ENCODE measurements around the gene TFAP2C.
"Not testable (repeated sequence)": the region's sequence is repeated elsewhere in the genome, so short reads cannot be mapped to it uniquely, and the experiment has no call there.

TFAP2C gene

DNA sequence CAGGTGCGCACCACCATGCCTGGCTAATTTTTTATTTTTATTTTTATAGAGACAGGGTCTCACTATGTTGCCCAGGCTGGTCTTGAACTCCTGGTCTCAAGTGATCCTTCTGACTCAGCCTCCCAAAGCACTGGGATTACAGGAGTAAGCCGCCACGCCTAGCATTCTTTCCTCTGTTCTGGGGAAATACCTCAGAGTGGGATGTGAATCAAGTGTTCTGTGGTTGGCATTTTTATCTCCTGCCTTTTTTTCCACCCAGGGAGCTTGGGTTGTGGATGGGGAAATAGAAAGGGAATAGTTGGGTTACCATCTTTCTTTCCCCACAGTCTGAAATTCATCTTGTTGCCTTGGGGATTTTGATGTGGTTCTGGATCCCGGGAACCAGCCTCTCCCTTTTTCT lies 24.1 kb downstream of the TFAP2C start:
- peak; percentile 16 for DNase-seq (ENCODE audit: low spot score)

DNA sequence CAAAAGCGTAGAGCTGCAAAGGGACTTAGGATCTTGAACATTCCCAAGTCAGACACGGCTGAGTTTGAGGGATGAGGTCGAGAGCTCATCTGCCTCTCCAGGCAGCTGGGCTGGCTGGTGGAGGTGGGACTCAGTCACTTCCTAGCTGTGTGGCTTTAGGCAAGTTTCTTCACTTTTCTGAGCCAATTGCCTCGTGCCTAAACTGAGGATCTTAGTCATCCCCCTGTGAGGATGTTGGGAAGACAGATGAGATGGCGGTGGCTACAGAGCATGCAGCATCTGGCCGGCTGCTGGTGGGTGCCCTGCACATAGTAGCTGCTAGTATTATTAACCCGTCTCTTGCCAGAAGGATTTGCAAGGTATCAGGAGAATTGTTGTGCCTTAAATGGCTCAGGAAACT lies 27.5 kb downstream of the TFAP2C start:
- DNase-seq (ENCODE audit: low spot score): no peak

- DNase-seq (ENCODE audit: low spot score): no peak
These were observed 28.8 kb downstream of the TFAP2C start for GRCh38 chr20:56657879-56658278.

- not testable (repeated sequence) for DNase-seq (ENCODE audit: low spot score)
These were observed 29.3 kb downstream of the TFAP2C start for GRCh38 chr20:56658341-56658947.

- no peak for DNase-seq (ENCODE audit: low spot score)
These were observed 34.6 kb downstream of the TFAP2C start for GRCh38 chr20:56663660-56664059.

DNA sequence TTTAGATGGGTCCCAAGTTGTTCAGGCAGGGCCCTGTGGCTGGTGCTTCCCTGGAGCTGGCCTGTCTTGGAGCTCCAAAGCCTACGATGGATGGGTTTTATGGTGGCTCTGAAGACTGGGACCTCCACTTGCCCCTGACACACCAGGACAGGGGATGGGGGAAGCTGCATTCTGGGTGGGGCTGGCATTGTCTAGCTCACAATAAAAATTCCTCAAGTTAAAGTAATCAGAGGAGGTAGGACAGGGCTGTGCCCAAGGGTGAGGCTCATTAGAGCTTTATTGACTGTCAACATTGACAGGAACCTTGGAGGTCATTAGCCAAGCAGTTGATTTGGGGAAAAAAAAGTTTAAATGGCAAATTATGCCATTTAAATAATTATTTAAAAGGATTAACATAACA lies 35.7 kb downstream of the TFAP2C start:
- peak; percentile 35 for DNase-seq (ENCODE audit: low spot score)

- DNase-seq (ENCODE audit: low spot score): no peak
These were observed 36.7 kb downstream of the TFAP2C start for GRCh38 chr20:56665806-56666205.

- DNase-seq (ENCODE audit: low spot score): no peak
These were observed 44.3 kb downstream of the TFAP2C start for GRCh38 chr20:56673450-56673849.

DNA sequence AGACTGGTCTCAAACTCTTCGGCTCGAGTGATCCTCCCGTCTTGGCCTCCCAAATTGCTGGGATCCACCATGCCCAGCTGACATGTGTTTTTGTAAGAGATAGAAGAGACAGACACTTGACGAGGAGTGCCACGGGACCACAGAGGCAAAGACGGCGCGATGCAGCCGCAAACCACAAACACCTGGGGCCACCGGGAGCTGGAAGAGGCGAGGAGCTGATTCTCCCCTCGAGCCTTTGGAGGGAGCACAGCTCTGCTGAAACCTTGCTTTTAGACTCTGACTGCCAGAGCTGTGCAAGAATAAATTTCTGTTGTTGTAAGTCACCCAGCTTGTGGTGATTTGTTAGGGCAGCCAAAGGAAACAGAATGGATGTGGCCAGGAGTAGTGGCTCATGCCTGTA lies 46.9 kb downstream of the TFAP2C start:
- no peak for DNase-seq (ENCODE audit: low spot score)

DNA sequence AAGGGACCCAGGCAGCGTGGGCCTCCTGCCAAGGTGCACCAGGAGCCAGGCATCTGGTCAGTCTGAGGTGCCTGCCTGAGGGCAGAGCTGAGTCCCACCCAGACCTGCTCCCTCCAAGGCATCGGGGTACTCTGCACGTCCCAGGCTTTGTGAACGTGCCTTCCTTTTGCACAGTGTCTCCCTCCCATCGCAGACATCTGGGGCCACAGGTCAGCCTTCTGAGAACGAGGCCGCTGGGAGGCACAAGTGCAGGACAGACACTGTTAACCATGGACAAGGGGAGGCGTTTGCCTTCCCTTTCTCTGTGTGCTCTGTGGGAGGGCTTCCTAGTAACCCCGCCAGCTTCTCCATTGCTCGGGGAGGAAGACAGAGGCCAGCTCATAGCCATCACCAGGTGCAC lies 47.6 kb downstream of the TFAP2C start:
- DNase-seq (ENCODE audit: low spot score): no peak

DNA sequence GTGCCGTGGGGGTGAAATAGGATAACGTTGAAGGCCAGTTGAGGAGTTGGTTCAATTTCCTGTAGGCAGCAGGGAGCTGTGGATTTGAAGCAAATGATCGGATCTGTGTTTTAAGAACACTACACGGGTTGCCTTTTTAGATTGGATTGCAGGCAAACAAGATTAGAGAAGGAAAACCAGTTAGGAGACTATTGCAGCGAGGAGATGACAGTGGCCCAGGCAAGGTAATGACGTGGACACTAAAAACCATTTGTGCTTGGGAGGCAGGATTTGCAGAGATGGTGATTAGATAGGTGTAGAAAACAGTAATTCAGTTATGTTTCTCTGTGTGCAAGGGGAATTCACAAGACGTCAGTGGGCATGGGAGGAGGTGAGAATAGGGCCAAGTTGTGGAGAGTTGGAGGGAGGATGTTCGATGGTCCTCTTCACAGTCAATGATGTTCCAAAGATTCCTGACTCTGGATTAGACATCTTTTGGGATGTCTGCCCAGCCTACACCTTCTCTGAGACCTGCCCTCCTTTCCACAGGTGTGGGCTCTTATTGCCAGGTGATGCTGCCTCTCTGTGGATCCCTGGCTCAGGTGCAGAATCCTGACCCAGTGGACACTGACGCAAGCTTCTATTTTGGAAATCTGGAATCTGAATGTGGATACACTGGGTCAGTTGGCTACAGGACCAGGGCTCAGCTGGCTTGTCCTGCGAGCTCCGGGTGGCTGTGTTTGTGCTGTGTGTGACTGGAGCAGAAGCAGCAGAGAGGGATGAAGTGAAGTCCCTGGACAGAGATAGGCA lies 54.2 kb downstream of the TFAP2C start:
- no peak for DNase-seq (ENCODE audit: low spot score)

- DNase-seq (ENCODE audit: low spot score): no peak
These were observed 56.8 kb downstream of the TFAP2C start for GRCh38 chr20:56685879-56686278.

DNA sequence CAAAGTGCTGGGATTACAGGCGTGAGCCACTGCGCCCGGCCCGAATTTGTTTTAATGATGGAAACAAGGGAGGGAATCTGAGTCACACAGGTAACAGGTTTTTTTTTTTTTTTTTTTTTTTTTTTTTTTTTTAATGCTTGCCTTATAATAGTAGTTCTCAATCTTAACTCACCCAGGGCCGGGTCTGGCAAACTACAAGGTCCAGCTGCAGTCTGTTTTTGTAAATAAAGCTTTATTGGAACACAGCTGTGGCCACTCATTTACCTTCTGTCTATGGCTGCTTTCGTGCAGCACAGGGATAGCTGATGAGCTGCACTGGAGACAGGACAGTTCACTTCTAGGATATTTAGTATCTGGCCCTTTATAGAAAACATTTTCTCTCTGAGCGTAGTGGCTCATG lies 58.0 kb downstream of the TFAP2C start:
- DNase-seq (ENCODE audit: low spot score): no peak

- DNase-seq (ENCODE audit: low spot score): no peak
These were observed 59.0 kb downstream of the TFAP2C start for GRCh38 chr20:56688106-56688505.
